ENCODE measurements around the gene SSH2.
A peak's percentile ranks its signal among the peaks of the same experiment; 100 is the strongest.

DNA sequence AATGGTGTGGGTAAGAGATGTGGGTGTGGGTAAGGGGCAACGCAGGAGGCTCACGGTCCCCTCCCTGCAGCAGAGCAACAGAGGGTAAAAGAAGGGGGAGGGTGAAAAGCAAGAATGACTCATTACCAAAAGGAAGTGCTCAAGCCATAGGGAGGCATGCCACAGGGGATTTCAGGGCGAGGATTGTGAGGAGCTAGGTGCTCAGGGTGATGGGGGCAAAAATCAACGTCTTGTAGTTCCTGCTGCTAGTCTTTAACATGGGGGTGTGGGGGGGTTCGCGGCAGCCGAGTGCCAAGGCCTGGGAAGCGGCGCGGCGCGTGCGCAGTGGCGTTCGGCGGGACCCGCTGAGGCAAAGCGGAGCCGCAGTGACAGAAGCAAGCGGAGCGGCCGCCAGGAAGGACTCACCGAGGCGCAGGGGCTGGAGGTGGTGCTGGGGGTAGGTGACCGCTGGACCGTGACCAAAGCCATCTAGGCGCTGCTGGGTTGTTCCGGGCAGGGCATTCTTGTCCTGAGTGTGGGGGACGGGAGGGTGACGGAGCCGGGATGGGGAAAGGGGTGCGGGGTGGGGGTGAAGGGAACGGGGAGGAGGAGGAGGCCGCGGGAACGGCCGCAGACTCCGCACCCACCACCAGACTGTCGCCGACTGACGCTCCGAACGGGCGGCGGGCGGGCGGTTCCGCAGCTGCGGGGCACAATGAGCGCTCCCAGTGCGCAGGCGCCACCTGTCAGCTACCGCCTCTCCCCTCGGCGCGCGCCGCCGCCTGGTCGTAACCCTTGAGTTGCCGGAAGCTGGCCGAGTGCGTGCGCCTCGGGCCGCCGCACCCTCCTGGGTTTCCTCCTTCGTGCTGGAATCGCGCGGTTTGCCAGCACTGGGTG is at the start of gene SSH2:
- peak; percentile 55; the same call in 1 of the 2 replicates for TF ChIP-seq ZNF772 (CRISPR knock-in tag; IDR thresholded peaks at IDR 0.05)
- peak; percentile 83; the same call in 1 of the 2 replicates for TF ChIP-seq SIN3A (IDR thresholded peaks at IDR 0.05; ENCODE audit: borderline replicate concordance, low read depth, low read length)
- no peak for TF ChIP-seq ATF1 (CRISPR knock-in tag; IDR thresholded peaks at IDR 0.05)
- TF ChIP-seq U2AF1 (optimal IDR thresholded peaks at IDR 0.05; ENCODE audit: low read depth, low read length), result no peak
- TF ChIP-seq, protein P1, sequence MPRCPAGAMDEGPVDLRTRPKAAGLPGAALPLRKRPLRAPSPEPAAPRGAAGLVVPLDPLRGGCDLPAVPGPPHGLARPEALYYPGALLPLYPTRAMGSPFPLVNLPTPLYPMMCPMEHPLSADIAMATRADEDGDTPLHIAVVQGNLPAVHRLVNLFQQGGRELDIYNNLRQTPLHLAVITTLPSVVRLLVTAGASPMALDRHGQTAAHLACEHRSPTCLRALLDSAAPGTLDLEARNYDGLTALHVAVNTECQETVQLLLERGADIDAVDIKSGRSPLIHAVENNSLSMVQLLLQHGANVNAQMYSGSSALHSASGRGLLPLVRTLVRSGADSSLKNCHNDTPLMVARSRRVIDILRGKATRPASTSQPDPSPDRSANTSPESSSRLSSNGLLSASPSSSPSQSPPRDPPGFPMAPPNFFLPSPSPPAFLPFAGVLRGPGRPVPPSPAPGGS (CRISPR knock-in tag; IDR thresholded peaks at IDR 0.05), result peak; percentile 49; the same call in 1 of the 2 replicates

Measured in HepG2 (cell line).